Neural cell (in vitro differentiated cells): Measurements from ENCODE around the gene ATP6V0E2. TPM values are rescaled to one million over a fixed set of nuclear protein-coding genes. Genes with fewer than 3 reads are reported as not detected.

Experiments
- H2AFZ ChIP-seq: fragments of 200-600, 300-800 bp; sonication (generic), shearing (Covaris generic); 2 replicates; pipeline ENCODE4 v1.6.0; 2014; ENCODE audit warnings: low read depth, mild to moderate bottlenecking, antibody characterized with exemption, low read length, moderate library complexity
- H3F3A ChIP-seq: fragments of 200-600 bp; shearing (Covaris generic); 2 replicates; pipeline ENCODE4 v1.6.1; 2016; ENCODE audit warnings: mild to moderate bottlenecking, moderate library complexity, mixed read lengths, antibody characterized with exemption, low read length; ENCODE audit not compliant: insufficient read depth, poor library complexity, severe bottlenecking
- H3K27ac ChIP-seq: fragments of 200-600, 300-800 bp; sonication (generic), shearing (Covaris generic); 2 replicates; pipeline ENCODE4 v1.5.1; 2014; ENCODE audit warnings: mild to moderate bottlenecking, low read length, moderate library complexity
- H3K27me3 ChIP-seq: fragments of 300-800, 200-600 bp; sonication (generic), shearing (Covaris generic); 2 replicates; pipeline ENCODE4 v1.6.0; 2014; ENCODE audit warnings: mild to moderate bottlenecking, low read depth, low read length, moderate library complexity; ENCODE audit not compliant: insufficient read depth
- H3K36me3 ChIP-seq: fragments of 300-800, 200-600 bp; sonication (generic), shearing (Covaris generic); 2 replicates; pipeline ENCODE4 v1.5.1; 2014; ENCODE audit warnings: mild to moderate bottlenecking, antibody characterized with exemption, low read length, moderate library complexity; ENCODE audit not compliant: insufficient read depth
- H3K4me2 ChIP-seq: fragments of 300-800, 200-600 bp; sonication (generic), shearing (Covaris generic); 2 replicates; pipeline ENCODE4 v1.6.0; 2014; ENCODE audit warnings: mild to moderate bottlenecking, low read length
- H3K4me3 ChIP-seq: fragments of 300-800, 200-600 bp; sonication (generic), shearing (Covaris generic); 2 replicates; pipeline ENCODE4 v1.5.1; 2014; ENCODE audit warnings: mild to moderate bottlenecking, low read length, moderate library complexity
- H3K79me2 ChIP-seq: fragments of 200-600 bp; shearing (Covaris generic); replicated peaks from 2 replicates; pipeline ENCODE4 v1.6.0; 2014; ENCODE audit warnings: mild to moderate bottlenecking, low read length, moderate library complexity; ENCODE audit not compliant: insufficient read depth
- H3K9ac ChIP-seq: fragments of 300-800, 200-600 bp; sonication (generic), shearing (Covaris generic); 2 replicates; pipeline ENCODE4 v1.6.1; 2016; ENCODE audit warnings: mild to moderate bottlenecking, low read length, mixed read lengths
- H3K9me2 ChIP-seq: fragments of 200-600 bp; shearing (Covaris generic); 2 replicates; pipeline ENCODE4 v1.6.1; 2016; ENCODE audit warnings: mild to moderate bottlenecking, low read length, mixed read lengths; ENCODE audit not compliant: insufficient read depth
- H3K9me3 ChIP-seq: fragments of 200-600, 300-800 bp; sonication (generic), shearing (Covaris generic); 2 replicates; pipeline ENCODE4 v1.6.1; 2016; ENCODE audit warnings: mild to moderate bottlenecking, mixed run types, low read length, moderate library complexity, mixed read lengths
- H4K20me1 ChIP-seq: fragments of 200-600 bp; shearing (Covaris generic); 2 replicates; pipeline ENCODE4 v1.6.1; 2016; ENCODE audit warnings: mild to moderate bottlenecking, mixed run types; ENCODE audit not compliant: insufficient read depth
- CTCF ChIP-seq: fragments of 450-650 bp; IDR thresholded peaks from 2 replicates; pipeline ENCODE4 v1.5.1; 2014; ENCODE audit warnings: antibody characterized with exemption, mild to moderate bottlenecking, moderate library complexity; ENCODE audit not compliant: poor library complexity, severe bottlenecking
- EP300 ChIP-seq: fragments of 450-650 bp; conservative IDR thresholded peaks from 2 replicates; pipeline ENCODE4 v1.6.1; 2014; ENCODE audit warnings: antibody characterized with exemption, mild to moderate bottlenecking, moderate library complexity; ENCODE audit not compliant: poor library complexity, severe bottlenecking
- EZH2 ChIP-seq: fragments of 200-600, 300-800 bp; shearing (Covaris generic), sonication (generic); IDR thresholded peaks from 2 replicates; pipeline ENCODE4 v1.6.1; 2014; ENCODE audit warnings: antibody characterized with exemption, low read length, borderline replicate concordance, mild to moderate bottlenecking; ENCODE audit not compliant: insufficient read depth, poor library complexity, severe bottlenecking
- MXI1 ChIP-seq: fragments of 450-650 bp; conservative IDR thresholded peaks from 2 replicates; pipeline ENCODE4 v1.6.1; 2014; ENCODE audit warnings: antibody characterized with exemption, mild to moderate bottlenecking; ENCODE audit not compliant: poor library complexity, severe bottlenecking
- POLR2AphosphoS5 ChIP-seq: IDR thresholded peaks from 2 replicates; pipeline ENCODE4 v1.6.1; 2012
- RAD21 ChIP-seq: fragments of 450-650 bp; conservative IDR thresholded peaks from 2 replicates; pipeline ENCODE4 v1.6.1; 2014; ENCODE audit warnings: antibody characterized with exemption, mild to moderate bottlenecking, moderate library complexity
- SMC3 ChIP-seq: fragments of 450-650 bp; conservative IDR thresholded peaks from 2 replicates; pipeline ENCODE4 v1.6.1; 2014; ENCODE audit warnings: antibody characterized with exemption, mild to moderate bottlenecking, moderate library complexity; ENCODE audit not compliant: poor library complexity
- TAF1 ChIP-seq: IDR thresholded peaks from 2 replicates; pipeline ENCODE4 v1.6.1; 2012; ENCODE audit warnings: low read depth
- polyA plus RNA-seq: library from polyadenylated mRNA; depleted of rRNA; stranded (reverse); fragments of >200 nt; gene quantifications from 2 replicates; pipeline ENCODE4 v1.2.3, GENCODE V29; 2014
- TF ChIP-seq, protein P1 (sequence below): IDR thresholded peaks from 2 replicates; pipeline ENCODE4 v1.6.1; 2012; ENCODE audit warnings: borderline replicate concordance

The ATP6V0E2 gene
- polyA plus RNA-seq, 1 donor from 2014 or later, result 550 TPM

- Histone ChIP-seq H3K4me3 (no peak overlapping the region), H3K79me2 (no peaks in the 10 kb centered on the region), H3F3A (no peaks in the 10 kb centered on the region), H3K4me2 (no peak overlapping the region), H3K9ac (no peak overlapping the region), H3K36me3 (no peaks in the 10 kb centered on the region), H3K9me3 (no peaks in the 10 kb centered on the region), H3K27ac (no peak overlapping the region), H3K9me2 (no peaks in the 10 kb centered on the region), H4K20me1 (no peaks in the 10 kb centered on the region), H2AFZ (no peak overlapping the region), H3K27me3 (no peaks in the 10 kb centered on the region)
- TF ChIP-seq CTCF, result no peak
- no peak for TF ChIP-seq POLR2AphosphoS5
- TF ChIP-seq, protein P1, sequence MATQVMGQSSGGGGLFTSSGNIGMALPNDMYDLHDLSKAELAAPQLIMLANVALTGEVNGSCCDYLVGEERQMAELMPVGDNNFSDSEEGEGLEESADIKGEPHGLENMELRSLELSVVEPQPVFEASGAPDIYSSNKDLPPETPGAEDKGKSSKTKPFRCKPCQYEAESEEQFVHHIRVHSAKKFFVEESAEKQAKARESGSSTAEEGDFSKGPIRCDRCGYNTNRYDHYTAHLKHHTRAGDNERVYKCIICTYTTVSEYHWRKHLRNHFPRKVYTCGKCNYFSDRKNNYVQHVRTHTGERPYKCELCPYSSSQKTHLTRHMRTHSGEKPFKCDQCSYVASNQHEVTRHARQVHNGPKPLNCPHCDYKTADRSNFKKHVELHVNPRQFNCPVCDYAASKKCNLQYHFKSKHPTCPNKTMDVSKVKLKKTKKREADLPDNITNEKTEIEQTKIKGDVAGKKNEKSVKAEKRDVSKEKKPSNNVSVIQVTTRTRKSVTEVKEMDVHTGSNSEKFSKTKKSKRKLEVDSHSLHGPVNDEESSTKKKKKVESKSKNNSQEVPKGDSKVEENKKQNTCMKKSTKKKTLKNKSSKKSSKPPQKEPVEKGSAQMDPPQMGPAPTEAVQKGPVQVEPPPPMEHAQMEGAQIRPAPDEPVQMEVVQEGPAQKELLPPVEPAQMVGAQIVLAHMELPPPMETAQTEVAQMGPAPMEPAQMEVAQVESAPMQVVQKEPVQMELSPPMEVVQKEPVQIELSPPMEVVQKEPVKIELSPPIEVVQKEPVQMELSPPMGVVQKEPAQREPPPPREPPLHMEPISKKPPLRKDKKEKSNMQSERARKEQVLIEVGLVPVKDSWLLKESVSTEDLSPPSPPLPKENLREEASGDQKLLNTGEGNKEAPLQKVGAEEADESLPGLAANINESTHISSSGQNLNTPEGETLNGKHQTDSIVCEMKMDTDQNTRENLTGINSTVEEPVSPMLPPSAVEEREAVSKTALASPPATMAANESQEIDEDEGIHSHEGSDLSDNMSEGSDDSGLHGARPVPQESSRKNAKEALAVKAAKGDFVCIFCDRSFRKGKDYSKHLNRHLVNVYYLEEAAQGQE, result no peak
- no peak for TF ChIP-seq TAF1
- TF ChIP-seq MXI1, result no peak
- no peak for TF ChIP-seq RAD21
- no peak for TF ChIP-seq EZH2
- TF ChIP-seq EP300, result no peak
Measured at GRCh38 chr7:149881328-149882247, 7.8 kb downstream of the ATP6V0E2 start.

GRCh38 chr7:149882248-149883047, 8.7 kb downstream of the ATP6V0E2 start:
- H3K9me3 ChIP-seq, result no peaks in the 10 kb centered on the region
- no peaks in the 10 kb centered on the region for H3K79me2 ChIP-seq
- no peak overlapping the region for H2AFZ ChIP-seq
- no peaks in the 10 kb centered on the region for H4K20me1 ChIP-seq
- no peak overlapping the region for H3K4me2 ChIP-seq
- TF ChIP-seq CTCF, result no peak
- TF ChIP-seq, protein P1, result no peak
- TF ChIP-seq POLR2AphosphoS5, result no peak
- no peak for TF ChIP-seq EP300
- TF ChIP-seq EZH2, result no peak
- TF ChIP-seq SMC3, result no peak
- TF ChIP-seq MXI1, result no peak
- TF ChIP-seq RAD21, result no peak
- no peak for TF ChIP-seq TAF1
- no peaks in the 10 kb centered on the region for H3F3A ChIP-seq
- H3K27ac ChIP-seq, result no peak overlapping the region
- H3K36me3 ChIP-seq, result peaks cover 5% of the 10 kb centered on the region
- no peak overlapping the region for H3K4me3 ChIP-seq
- H3K9me2 ChIP-seq, result no peaks in the 10 kb centered on the region
- no peaks in the 10 kb centered on the region for H3K27me3 ChIP-seq
- no peak overlapping the region for H3K9ac ChIP-seq
